Kidney (tissue), 14 donors: Measurements from ENCODE around the gene SPRR2B. TPM values are rescaled to one million over a fixed set of nuclear protein-coding genes. Genes with fewer than 3 reads are reported as not detected.
"Not testable (repeated sequence)": the region's sequence is repeated elsewhere in the genome, so short reads cannot be mapped to it uniquely, and the experiment has no call there.

ENCODE experiments used
- DNase-seq, 5 donors: peaks; one replicate each; pipeline ENCODE4 v3.0.0-alpha.2; 2013 to 2020
- FAIRE-seq: peaks from 2 replicates; lab custom pipeline; 2012; peaks lifted over from hg19 to GRCh38; lab: Jason Lieb, UNC
- H3K27ac ChIP-seq, 2 donors: one replicate each; pipeline ENCODE4 v1.7.0; 2013; ENCODE audit warnings: low read depth in 2 of 2, low read length in 2 of 2, inconsistent platforms in 1 of 2
- H3K27me3 ChIP-seq: one replicate; pipeline ENCODE4 v1.7.1; 2013; ENCODE audit warnings: low read length, inconsistent platforms; ENCODE audit not compliant: control insufficient read depth, insufficient read depth
- H3K36me3 ChIP-seq, 3 donors: one replicate each; pipeline versions ENCODE4 v1.7.0 to v1.7.1; 2013; ENCODE audit warnings: low read length in 3 of 3, control low read depth in 1 of 3, inconsistent platforms in 1 of 3; ENCODE audit not compliant: insufficient read depth in 3 of 3, control insufficient read depth in 2 of 3
- H3K4me1 ChIP-seq, 3 donors: one replicate each; pipeline versions ENCODE4 v1.7.0 to v1.7.1; 2013; ENCODE audit warnings: low read length in 3 of 3, inconsistent platforms in 1 of 3, low read depth in 1 of 3; ENCODE audit not compliant: control insufficient read depth in 2 of 3, insufficient read depth in 2 of 3
- H3K4me3 ChIP-seq, 3 donors: one replicate each; pipeline versions ENCODE4 v1.7.0 to v1.8.1; 2013; ENCODE audit warnings: low read length in 3 of 3, control low read depth in 1 of 3, inconsistent platforms in 1 of 3
- H3K9ac ChIP-seq, 3 donors: one replicate each; pipeline versions ENCODE4 v1.7.0 to v1.7.1; 2013; ENCODE audit warnings: low read length in 3 of 3, control low read depth in 1 of 3, inconsistent platforms in 1 of 3
- H3K9me3 ChIP-seq, 3 donors: one replicate each; pipeline versions ENCODE4 v1.7.0 to v1.7.1; 2013; ENCODE audit warnings: low read length in 3 of 3, control low read depth in 1 of 3, inconsistent platforms in 1 of 3; ENCODE audit not compliant: control insufficient read depth in 2 of 3, insufficient read depth in 1 of 3
- intact Hi-C: fragments of 100-400 bp; cut with DNase I; formaldehyde crosslinking; loops from one replicate; pipeline ENCODE4 v1.11.1; 2022
- polyA plus RNA-seq: library from polyadenylated mRNA; stranded (reverse); fragments of 350-450 nt; fragmentation: Illumina TruSeq; extraction: RNeasy Lipid Tissue Mini Kit (QIAGEN cat#74804); gene quantifications from one replicate; pipeline ENCODE4 v1.2.3, GENCODE V29; 2014; ENCODE audit warnings: low read depth, low replicate concordance; ENCODE audit not compliant: insufficient read depth
- total RNA-seq: library from RNA; stranded (reverse); fragmentation: NEBNext Ultra II Directional; extraction: Animal tissue kit (Norgen Biotek cat#: 25700); gene quantifications from one replicate; pipeline ENCODE4 v1.2.1, GENCODE V29; 2021
- TF ChIP-seq, protein P1 (sequence below): IDR thresholded peaks from 3 replicates; pipeline ENCODE4 v1.5.1; 2012; ENCODE audit warnings: mild to moderate bottlenecking, moderate library complexity, borderline replicate concordance; ENCODE audit not compliant: insufficient read depth; ENCODE audit errors: extremely low read depth
- donor health status: control.
- donor health status: control.
- donor health status: control.
- donor health status: control.
- donor health status: control.
- donor health status: DM: yes; HTN: yes; CAD: no.
- donor health status: Normal renal cell carcinoma (clear cell type).

The SPRR2B gene
- total and polyA plus RNA-seq, 2 donors from 2014 or later = not detected

DNA sequence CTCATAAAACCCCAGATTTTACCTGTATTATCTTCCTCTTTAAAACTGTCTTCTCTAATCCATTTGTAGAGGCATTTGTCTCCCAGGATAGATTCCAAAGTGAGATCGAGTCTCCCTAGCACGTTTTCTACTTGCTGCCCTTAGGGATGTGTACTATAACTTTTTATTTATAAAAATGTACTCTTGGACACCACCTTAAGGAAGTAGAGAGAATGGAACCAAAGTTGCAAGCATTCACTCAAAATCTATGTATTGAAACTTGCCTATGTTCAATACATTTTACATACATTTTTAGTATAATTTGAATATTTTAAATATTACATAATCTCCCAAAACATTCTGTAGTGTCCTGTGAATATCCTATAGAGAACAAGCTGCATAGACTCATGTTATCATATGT lies 13.3 kb downstream of the SPRR2B start:
- intact Hi-C loops = no loop called here
- no peaks in the 10 kb centered on the region for H3K27me3 ChIP-seq
- DNase-seq (no peak), FAIRE-seq (no peak)
- H3K4me1 ChIP-seq = no peaks in the 10 kb centered on the region
- no peak overlapping the region for H3K27ac ChIP-seq
- TF ChIP-seq, protein P1, sequence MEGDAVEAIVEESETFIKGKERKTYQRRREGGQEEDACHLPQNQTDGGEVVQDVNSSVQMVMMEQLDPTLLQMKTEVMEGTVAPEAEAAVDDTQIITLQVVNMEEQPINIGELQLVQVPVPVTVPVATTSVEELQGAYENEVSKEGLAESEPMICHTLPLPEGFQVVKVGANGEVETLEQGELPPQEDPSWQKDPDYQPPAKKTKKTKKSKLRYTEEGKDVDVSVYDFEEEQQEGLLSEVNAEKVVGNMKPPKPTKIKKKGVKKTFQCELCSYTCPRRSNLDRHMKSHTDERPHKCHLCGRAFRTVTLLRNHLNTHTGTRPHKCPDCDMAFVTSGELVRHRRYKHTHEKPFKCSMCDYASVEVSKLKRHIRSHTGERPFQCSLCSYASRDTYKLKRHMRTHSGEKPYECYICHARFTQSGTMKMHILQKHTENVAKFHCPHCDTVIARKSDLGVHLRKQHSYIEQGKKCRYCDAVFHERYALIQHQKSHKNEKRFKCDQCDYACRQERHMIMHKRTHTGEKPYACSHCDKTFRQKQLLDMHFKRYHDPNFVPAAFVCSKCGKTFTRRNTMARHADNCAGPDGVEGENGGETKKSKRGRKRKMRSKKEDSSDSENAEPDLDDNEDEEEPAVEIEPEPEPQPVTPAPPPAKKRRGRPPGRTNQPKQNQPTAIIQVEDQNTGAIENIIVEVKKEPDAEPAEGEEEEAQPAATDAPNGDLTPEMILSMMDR = no peak
- H3K36me3 ChIP-seq = no peaks in the 10 kb centered on the region
- no peak overlapping the region for H3K4me3 ChIP-seq
- H3K9ac ChIP-seq = no peak overlapping the region
- no peaks in the 10 kb centered on the region for H3K9me3 ChIP-seq

DNA sequence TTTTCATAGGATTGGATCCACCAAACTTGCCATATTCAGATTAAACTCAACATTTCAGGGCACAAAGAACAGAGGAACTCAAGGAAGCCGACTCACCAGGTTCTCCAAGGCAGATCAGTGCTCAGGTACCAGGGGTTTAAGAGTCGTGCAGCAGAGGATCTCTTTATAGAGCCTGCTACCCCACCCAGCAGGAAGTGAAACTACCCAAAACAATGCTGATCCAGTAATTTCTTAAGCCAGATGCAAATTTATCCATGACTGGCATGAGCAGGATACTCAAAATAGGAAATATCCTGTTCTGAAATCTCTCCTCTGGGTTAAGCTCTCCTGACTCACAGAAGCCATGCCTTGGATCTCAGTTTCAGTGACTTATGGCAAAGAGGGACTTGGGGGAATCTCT lies 14.0 kb downstream of the SPRR2B start, which contains the start of gene SPRR2A:
Gene SPRR2A, minus strand, starts transcription at position 138 of the 400 bp plus-strand sequence. CDS start 777 bp downstream, outside the sequence.
- H3K27me3 ChIP-seq = no peaks in the 10 kb centered on the region
- intact Hi-C loops = no loop called here
- DNase-seq (no peak), FAIRE-seq (no peak)
- no peaks in the 10 kb centered on the region for H3K9me3 ChIP-seq
- no peak within 1 kb of the TSS for H3K9ac ChIP-seq
- no peaks in the 10 kb centered on the region for H3K36me3 ChIP-seq
- TF ChIP-seq, protein P1 = no peak
- no peak within 1 kb of the TSS for H3K4me3 ChIP-seq
- H3K27ac ChIP-seq = no peak within 1 kb of the TSS
- H3K4me1 ChIP-seq = no peaks in the 10 kb centered on the region

GRCh38 chr1:153056111-153056510 lies 15.3 kb downstream of the SPRR2B start:
- FAIRE-seq, H3K4me1 ChIP-seq, H3K9me3 ChIP-seq, H3K9ac ChIP-seq, H3K27me3 ChIP-seq, DNase-seq, intact Hi-C loops, H3K27ac ChIP-seq, H3K4me3 ChIP-seq, H3K36me3 ChIP-seq: not testable (repeated sequence)

- intact Hi-C loops = no loop called here
- Histone ChIP-seq H3K9ac (no peak overlapping the region), H3K36me3 (no peaks in the 10 kb centered on the region), H3K27ac (no peak overlapping the region), H3K4me3 (no peak overlapping the region), H3K9me3 (no peaks in the 10 kb centered on the region), H3K27me3 (no peaks in the 10 kb centered on the region), H3K4me1 (no peaks in the 10 kb centered on the region)
- TF ChIP-seq, protein P1 = no peak
- DNase-seq = peak in 1 of 5 donors; percentile 58
- FAIRE-seq = no peak
Observed at GRCh38 chr1:153049211-153049610, 22.2 kb downstream of the SPRR2B start.
